Neural cell (in vitro differentiated cells): ENCODE data around the gene SIL1.

Source experiments
- CTCF ChIP-seq: fragments of 450-650 bp; IDR thresholded peaks from 2 replicates; pipeline ENCODE4 v1.5.1; 2014; ENCODE audit warnings: antibody characterized with exemption, mild to moderate bottlenecking, moderate library complexity; ENCODE audit not compliant: poor library complexity, severe bottlenecking
- POLR2AphosphoS5 ChIP-seq: IDR thresholded peaks from 2 replicates; pipeline ENCODE4 v1.6.1; 2012

DNA sequence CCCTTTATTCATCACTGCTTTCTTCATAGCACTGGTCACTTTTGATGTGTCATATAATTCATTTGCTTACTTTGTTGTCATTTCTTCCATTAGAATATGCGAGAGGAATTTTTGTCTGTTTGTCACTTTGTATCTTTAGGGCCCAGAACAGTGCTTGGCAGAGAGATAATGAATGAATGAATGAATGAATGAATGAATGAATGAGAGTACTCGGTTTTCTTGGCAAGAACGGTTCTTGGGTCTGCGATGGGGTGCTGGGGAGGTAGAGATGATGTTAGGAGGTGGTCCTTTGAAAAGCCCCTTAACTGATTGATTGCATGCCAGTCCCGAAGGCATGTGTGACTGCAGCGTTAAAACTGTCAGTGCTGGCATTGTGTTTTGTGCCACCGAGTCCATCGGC, 270.6 kb downstream of the SIL1 start:
- TF ChIP-seq CTCF (no peak), POLR2AphosphoS5 (no peak)
